Activated T-helper 17 cell treated with anti-CD3 and anti-CD28 coated beads, Interleukin-2, amount 50 U/mL, for 72 hours (primary cell): ENCODE data around the gene OR13C4. TPM values are rescaled to one million over a fixed set of nuclear protein-coding genes. Genes with fewer than 3 reads are reported as not detected.

Experiments used
- ATAC-seq: fragments of 150-1000 bp; cut with Tn5 transposase; replicated peaks from 2 replicates; pipeline ENCODE4 v1.10.0; 2021; ENCODE audit warnings: mild to moderate bottlenecking, moderate library complexity
- H3K27ac Mint-ChIP-seq: one replicate; pipeline ENCODE4 v1.8.0; 2022; ENCODE audit warnings: mixed read lengths
- H3K27me3 Mint-ChIP-seq: one replicate; pipeline ENCODE4 v1.8.0; 2022; ENCODE audit warnings: mixed read lengths
- H3K36me3 Mint-ChIP-seq: one replicate; pipeline ENCODE4 v1.8.0; 2022; ENCODE audit warnings: low read depth, mild to moderate bottlenecking, mixed read lengths
- H3K4me1 Mint-ChIP-seq: one replicate; pipeline ENCODE4 v1.8.0; 2022; ENCODE audit warnings: mixed read lengths
- H3K4me3 Mint-ChIP-seq: one replicate; pipeline ENCODE4 v1.8.0; 2022; ENCODE audit warnings: mild to moderate bottlenecking, mixed read lengths
- H3K9me3 Mint-ChIP-seq: one replicate; pipeline ENCODE4 v1.8.0; 2022; ENCODE audit warnings: mixed read lengths
- total RNA-seq, 2 donors: library from RNA; stranded (reverse); gene quantifications; one replicate each; pipeline ENCODE4 v1.2.3, GENCODE V29; 2022

OR13C4 gene
- total RNA-seq, 2 donors from 2014 or later = not detected

- Mint-ChIP-seq H3K4me1 (no peaks in the 10 kb centered on the region), H3K36me3 (no peaks in the 10 kb centered on the region), H3K27me3 (no peaks in the 10 kb centered on the region), H3K9me3 (no peaks in the 10 kb centered on the region), H3K4me3 (no peak overlapping the region), H3K27ac (no peak overlapping the region)
- no peak for ATAC-seq
Measured at GRCh38 chr9:104503440-104503839, 23.6 kb downstream of the OR13C4 start.

DNA sequence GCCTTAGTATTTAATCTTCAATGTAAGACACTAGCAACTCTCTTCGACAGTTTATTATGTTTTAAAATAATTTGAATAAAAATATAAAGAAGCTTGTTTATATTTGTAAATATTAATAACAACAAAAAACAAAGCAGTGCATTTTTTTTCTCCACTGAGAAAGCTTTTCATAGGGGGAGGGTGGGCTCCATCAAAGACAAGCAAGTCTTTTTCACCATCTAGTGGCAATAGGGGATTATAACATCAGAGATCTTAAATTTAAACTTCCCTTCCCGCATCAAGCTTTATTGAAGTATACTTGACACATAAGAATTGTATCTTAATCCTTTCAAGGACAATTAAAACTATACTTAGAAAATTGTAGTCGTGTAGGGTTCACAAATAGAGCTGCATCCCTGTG, 32.2 kb downstream of the OR13C4 start:
- ATAC-seq = no peak
- no peaks in the 10 kb centered on the region for H3K36me3 Mint-ChIP-seq
- H3K9me3 Mint-ChIP-seq = peaks cover 3% of the 10 kb centered on the region
- H3K27me3 Mint-ChIP-seq = no peaks in the 10 kb centered on the region
- no peak overlapping the region for H3K27ac Mint-ChIP-seq
- no peaks in the 10 kb centered on the region for H3K4me1 Mint-ChIP-seq
- no peak overlapping the region for H3K4me3 Mint-ChIP-seq

DNA sequence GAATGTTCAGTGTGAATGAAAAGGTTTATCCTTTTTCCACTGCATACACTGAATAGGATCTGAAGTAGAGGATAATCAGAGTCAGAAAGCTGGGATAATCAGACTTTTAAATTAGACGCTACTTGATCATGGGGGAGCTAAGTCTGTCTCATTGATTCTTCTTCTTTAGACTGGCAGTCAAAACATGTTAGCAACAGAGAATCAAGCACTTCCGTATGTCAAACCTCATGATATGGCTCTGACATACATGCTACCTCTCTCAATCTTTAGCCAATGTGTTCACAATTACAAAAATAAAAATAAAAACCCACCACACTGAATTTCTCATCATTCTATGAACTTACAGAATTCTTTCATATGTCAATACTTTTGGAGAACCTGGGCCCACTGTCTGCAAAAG, 42.0 kb downstream of the OR13C4 start:
- H3K4me3 Mint-ChIP-seq = no peak overlapping the region
- H3K27me3 Mint-ChIP-seq = no peaks in the 10 kb centered on the region
- no peaks in the 10 kb centered on the region for H3K36me3 Mint-ChIP-seq
- ATAC-seq = no peak
- no peaks in the 10 kb centered on the region for H3K9me3 Mint-ChIP-seq
- H3K27ac Mint-ChIP-seq = no peak overlapping the region
- H3K4me1 Mint-ChIP-seq = no peaks in the 10 kb centered on the region

- no peak for ATAC-seq
- Mint-ChIP-seq H3K36me3 (no peaks in the 10 kb centered on the region), H3K27me3 (no peaks in the 10 kb centered on the region), H3K27ac (no peak overlapping the region), H3K4me1 (no peaks in the 10 kb centered on the region), H3K9me3 (no peaks in the 10 kb centered on the region), H3K4me3 (no peak overlapping the region)
Measured at GRCh38 chr9:104482921-104483570, 44.0 kb downstream of the OR13C4 start.

Other genes with a start within 250 kb of the OR13C4 start
- gene OR13F1, start 22.9 kb downstream of the OR13C4 start, total RNA-seq = not detected
- not detected for gene OR13C3, start 9.6 kb upstream of the OR13C4 start, total RNA-seq
- gene OR13C8, start 42.0 kb upstream of the OR13C4 start, total RNA-seq = not detected
- not detected for gene OR13C5, start 72.2 kb upstream of the OR13C4 start, total RNA-seq
- gene OR13C2, start 78.4 kb upstream of the OR13C4 start, total RNA-seq = not detected
- not detected for gene OR13C9, start 91.0 kb upstream of the OR13C4 start, total RNA-seq
- not detected for gene OR13D1, start 167.3 kb upstream of the OR13C4 start, total RNA-seq
- gene NIPSNAP3A, start 220.5 kb upstream of the OR13C4 start, total RNA-seq = 10 to 100 TPM in 1 of 2 donors, 1 to 10 TPM in 1; 7.1 to 10.3 TPM
- gene NIPSNAP3B, start 236.9 kb upstream of the OR13C4 start, total RNA-seq = 1 to 10 TPM in 1 of 2 donors, under 1 TPM in 1; 0.48 to 1.6 TPM